GM20000 (cell line): Measurements from ENCODE around the gene GTF3C4.
"Not testable (repeated sequence)": the region's sequence is repeated elsewhere in the genome, so short reads cannot be mapped to it uniquely, and the experiment has no call there.

Experiments
- DNase-seq: peaks from one replicate; pipeline ENCODE4 v3.0.0; 2012; ENCODE audit warnings: low spot score
- CTCF ChIP-seq: IDR thresholded peaks from 2 replicates; pipeline ENCODE4 v1.5.1; 2012; ENCODE audit warnings: mild to moderate bottlenecking, control low read depth; ENCODE audit errors: extremely low read depth, missing control alignments

GTF3C4 gene

GRCh38 chr9:132710333-132710732 lies 40.1 kb downstream of the GTF3C4 start:
- TF ChIP-seq CTCF: no peak
- DNase-seq: no peak

- DNase-seq: not testable (repeated sequence)
Observed at GRCh38 chr9:132711152-132711551, 40.9 kb downstream of the GTF3C4 start.

- no peak for DNase-seq
Observed at GRCh38 chr9:132711846-132712245, 41.6 kb downstream of the GTF3C4 start.

GRCh38 chr9:132712753-132713152 lies 42.5 kb downstream of the GTF3C4 start:
- TF ChIP-seq CTCF: no peak
- no peak for DNase-seq

More at GRCh38 chr9:132711846-132712245, 41.6 kb downstream of the GTF3C4 start:
- TF ChIP-seq CTCF: no peak

GRCh38 chr9:132716007-132716406 lies 45.7 kb downstream of the GTF3C4 start:
- no peak for TF ChIP-seq CTCF
- DNase-seq: no peak

- DNase-seq: no peak
- TF ChIP-seq CTCF: no peak
Observed at GRCh38 chr9:132717326-132717945, 47.2 kb downstream of the GTF3C4 start.

- not testable (repeated sequence) for DNase-seq
Observed at GRCh38 chr9:132718381-132718928, 48.2 kb downstream of the GTF3C4 start.

- TF ChIP-seq CTCF: no peak
- no peak for DNase-seq
Observed at GRCh38 chr9:132721661-132722060, 51.4 kb downstream of the GTF3C4 start.
